Smooth muscle cell of trachea (primary cell): Measurements from ENCODE around the gene BLACAT1. TPM values are rescaled to one million over a fixed set of nuclear protein-coding genes. Genes with fewer than 3 reads are reported as not detected.

ENCODE experiments used
- total RNA-seq: library from RNA; depleted of rRNA; stranded (reverse); fragments of >200 nt; gene quantifications from 2 replicates; pipeline ENCODE4 v1.2.1, GENCODE V29; 2014

The BLACAT1 gene
- total RNA-seq = under 0.01 TPM in 1 of 2 replicates, not detected in the other

DNA sequence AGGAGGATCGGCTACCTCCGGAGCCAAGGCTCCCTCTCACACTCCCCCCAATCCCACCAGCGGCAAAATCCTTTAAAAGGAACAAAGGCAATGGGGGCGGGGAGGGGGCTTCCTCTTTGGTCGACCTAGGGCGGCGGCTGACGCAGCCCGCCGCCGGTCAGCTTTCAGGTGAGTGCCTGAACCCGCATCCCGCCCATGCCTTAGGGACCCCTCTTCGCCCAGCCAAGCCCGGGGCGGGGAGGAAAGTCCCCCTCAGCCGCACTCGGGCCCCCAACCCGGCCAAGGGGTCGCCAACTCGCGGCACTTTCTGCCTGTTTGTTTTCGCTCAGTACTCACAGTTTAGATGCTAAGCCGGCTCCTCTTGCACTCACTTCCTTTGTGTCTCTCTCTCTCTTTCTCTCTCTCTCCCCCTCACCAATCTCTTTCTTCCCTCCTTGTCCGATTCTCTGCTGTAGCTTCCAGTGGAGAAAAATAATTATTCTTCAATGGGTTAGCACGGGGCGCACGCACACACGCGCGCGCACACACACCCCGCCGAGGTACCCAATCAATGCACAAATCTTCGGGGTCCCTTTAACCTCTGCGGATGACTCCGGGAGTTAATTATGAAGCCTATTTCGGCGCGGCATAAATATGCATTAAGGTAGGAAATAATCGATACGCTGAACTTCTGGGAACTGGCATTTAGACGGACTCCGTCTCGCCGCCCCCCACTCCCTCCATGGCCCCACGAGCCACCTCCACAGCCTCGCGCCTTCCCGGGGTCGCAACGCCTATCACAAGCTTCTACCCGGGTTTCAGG lies at the start of gene BLACAT1:
BLACAT1 (minus strand) TSS at position 465 of the 802 bp plus-strand sequence.

DNA sequence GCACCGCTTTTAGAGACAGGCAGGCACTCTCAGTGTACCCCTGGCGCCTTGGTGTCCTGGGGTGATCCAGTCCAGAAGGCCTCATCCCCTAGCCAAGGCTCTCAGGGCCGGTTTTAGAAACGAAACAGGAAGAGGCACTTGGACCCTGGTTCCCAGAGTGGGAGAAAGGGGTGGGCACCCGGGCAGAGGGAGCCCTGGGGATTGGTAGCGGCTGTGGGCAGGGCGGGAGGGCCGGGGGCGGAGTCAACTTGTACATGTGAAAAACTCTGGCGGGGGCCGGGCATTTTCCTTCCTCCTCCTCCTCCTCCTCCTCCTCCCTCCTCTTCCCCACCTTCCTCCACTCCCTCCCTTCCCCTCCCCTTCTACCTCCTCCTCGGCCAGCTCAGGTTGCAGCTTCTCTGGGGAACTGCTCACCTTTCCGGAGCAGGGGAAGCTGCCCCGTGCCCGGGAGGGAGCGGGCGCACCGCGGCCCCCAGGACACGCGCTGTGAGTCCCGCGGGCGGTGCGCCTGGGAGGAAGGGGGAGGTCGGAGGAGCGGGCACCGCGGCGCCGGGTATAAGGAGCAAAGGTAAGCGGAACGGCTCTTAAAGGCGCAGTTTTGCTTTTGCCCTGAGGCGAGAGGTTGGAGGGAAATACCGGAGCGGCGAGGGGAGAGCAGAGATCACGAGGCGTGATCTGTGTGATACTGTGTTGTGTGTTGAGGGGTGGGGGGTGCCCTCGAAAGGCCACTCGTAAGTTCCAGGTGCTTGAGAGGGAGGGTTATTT lies 48.6 kb upstream of the BLACAT1 start, which contains the start of gene CDK18:
CDK18 (plus strand) TSS at position 359 of the 765 bp plus-strand sequence. CDS start 18,499 bp downstream, outside the sequence.

DNA sequence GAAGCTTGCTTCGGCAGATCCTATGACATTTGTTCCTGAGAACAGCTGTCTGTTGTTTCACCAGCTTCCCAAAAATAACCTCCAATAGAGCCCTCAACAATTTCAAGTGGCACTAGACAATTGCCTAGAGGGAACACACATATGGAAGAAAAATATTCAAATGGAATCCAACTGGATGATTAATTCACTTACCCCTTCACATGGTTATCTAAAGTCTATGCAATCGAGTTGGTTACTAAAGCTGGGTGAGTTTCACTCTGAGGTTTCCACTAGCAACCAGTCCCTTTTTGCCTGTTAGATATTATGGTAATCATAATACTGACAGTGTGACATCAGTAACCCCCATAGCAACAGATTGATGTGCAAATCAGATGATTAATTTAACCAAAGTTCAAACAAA lies 34.0 kb downstream of the BLACAT1 start, which contains the start of gene LEMD1:
LEMD1 (minus strand) TSS at position 259 of the 400 bp plus-strand sequence. CDS start 1,520 bp downstream, outside the sequence.

Other genes with a start within 250 kb of the BLACAT1 start
- gene DSTYK, start 244.3 kb downstream of the BLACAT1 start, total RNA-seq = 35.2 and 38.4 TPM in 2 replicates
- gene TMCC2, start 228.1 kb downstream of the BLACAT1 start, total RNA-seq = 5.2 and 6.1 TPM in 2 replicates
- 0.87 and 2.8 TPM in 2 replicates for gene NUAK2, start 134.3 kb downstream of the BLACAT1 start, total RNA-seq
- gene KLHDC8A, start 99.1 kb downstream of the BLACAT1 start, total RNA-seq = not detected in 2 replicates
- gene LEMD1, start 34.0 kb downstream of the BLACAT1 start, total RNA-seq = not detected in 2 replicates
- 1.3 TPM in 1 of 2 replicates, not detected in the other for gene CDK18, start 48.6 kb upstream of the BLACAT1 start, total RNA-seq
- gene ELK4, start 176.0 kb upstream of the BLACAT1 start, total RNA-seq = 9.3 and 14.0 TPM in 2 replicates
- gene SLC45A3, start 224.5 kb upstream of the BLACAT1 start, total RNA-seq = 0.44 and 1.5 TPM in 2 replicates